Stimulated activated CD4-positive, alpha-beta T cell treated with anti-CD3 and anti-CD28 coated beads, Interleukin-12 subunit alpha, Interleukin-12 subunit beta, amount 100 ng/mL, for 4 hours (primary cell): ENCODE data around the gene MEOX1.
A peak's percentile ranks its signal among the peaks of the same experiment; 100 is the strongest.

Source experiments
- DNase-seq: peaks from one replicate; pipeline ENCODE4 v3.0.0-alpha.2; 2020

Gene MEOX1

DNA sequence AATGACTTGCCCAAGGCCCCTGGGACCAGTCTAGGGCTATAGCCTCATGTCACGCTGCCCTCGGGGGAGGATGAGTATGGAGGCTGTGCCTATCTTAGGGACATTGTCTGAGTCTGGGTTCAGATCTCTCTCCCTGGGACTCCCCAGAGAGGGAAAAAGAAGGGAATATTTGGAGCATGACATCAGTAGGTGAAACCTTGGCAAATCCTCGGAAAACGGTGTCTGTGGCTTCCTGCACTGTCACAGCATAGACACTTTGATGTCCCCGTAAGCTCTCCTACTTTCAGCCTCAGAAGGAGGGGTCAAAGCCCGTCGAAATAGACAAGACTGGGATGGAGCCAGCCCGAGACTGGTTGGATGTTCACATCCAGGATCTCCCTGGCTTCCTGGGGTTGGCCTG is 11.3 kb downstream of the MEOX1 start:
- DNase-seq = no peak

DNA sequence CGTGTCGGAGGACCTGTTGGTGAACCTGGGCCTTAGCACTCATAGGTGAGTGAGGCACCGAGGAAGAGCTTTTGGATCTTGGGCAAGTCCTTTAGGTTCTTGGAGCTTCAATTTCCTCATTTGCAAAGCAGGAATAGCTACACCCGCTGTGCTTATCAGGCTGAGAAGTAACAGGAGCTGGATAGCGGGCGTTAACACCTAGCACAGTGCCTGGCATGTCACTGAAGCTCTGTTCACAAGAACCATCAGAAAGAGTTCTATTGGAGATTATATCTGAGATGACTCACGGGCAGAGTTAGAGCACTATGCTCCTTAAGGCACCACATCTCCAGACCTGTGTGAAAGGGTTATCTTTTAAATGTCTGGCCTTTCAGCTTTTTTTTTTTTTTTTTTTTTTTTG is 12.8 kb downstream of the MEOX1 start:
- no peak for DNase-seq

DNA sequence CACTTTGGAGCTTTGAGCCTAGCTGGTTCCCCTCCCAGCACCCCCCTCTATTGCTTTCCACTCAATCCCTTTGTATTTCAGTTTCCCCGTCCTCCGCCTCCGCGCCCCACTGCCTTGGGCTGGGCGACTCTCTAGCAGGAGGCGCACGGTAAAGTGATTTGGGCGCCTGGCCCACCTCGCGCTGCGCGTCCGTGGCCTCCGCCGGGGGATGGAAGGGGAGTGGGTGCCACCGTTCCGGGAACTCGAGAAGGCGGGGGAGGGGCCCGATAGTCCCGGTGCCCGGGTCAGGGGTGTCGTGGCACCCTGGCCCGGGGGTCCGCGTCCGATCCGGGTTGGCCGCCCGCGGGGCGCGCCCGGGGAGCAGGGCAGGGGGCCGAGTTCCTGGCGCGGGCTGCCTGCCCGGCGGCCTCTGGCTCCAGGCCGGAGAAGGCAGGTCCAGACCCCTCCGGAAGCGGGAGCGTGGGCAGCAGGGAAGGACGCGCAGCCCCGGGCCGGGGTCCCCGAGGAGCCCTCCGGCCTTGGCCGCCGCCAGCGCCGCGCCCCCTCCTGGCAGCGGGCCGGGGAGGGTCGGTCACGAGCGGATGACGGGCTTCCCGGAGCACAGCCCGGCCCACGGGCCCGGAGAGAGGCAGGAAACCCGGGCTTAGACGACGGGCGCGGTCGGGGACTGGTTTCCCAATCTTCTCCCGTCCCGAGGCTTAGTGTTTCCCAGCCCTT is 15.8 kb downstream of the MEOX1 start:
- peak; percentile 15 for DNase-seq

DNA sequence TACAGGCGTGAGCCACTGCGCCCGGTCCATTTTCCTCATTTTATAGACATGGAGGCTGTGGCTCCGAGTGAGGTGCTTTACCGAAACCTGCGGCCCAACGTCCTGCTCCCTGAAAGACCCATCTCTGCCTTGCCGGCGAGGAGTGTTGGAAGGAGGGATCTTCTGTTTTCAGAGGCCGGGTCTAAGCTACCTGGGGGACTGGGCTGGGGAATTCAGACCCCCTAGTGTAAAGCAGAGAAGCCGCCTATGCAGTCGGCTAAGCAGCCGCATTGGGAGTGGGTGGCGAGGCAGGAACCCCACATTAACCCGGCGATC is 16.3 kb downstream of the MEOX1 start:
- DNase-seq = no peak

DNA sequence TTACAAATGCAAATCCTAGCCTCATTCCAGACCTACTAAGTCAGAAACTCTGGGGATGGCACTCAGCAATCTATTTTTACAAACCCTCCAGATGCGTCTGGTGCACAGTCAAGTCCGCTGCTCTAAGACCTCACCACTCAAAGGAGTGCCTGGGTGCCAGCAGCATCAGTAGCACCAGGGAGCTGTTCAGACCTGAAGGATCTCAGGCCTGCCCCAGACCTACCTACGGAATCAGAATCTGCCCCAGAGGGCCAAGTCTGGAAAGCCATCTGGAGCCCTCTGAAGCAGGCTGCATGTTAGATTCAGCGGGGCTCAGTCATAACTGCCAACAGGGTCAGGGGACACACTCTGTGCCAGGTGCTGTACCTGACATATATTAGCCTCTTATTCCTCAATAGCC is 17.6 kb downstream of the MEOX1 start:
- DNase-seq = no peak

DNA sequence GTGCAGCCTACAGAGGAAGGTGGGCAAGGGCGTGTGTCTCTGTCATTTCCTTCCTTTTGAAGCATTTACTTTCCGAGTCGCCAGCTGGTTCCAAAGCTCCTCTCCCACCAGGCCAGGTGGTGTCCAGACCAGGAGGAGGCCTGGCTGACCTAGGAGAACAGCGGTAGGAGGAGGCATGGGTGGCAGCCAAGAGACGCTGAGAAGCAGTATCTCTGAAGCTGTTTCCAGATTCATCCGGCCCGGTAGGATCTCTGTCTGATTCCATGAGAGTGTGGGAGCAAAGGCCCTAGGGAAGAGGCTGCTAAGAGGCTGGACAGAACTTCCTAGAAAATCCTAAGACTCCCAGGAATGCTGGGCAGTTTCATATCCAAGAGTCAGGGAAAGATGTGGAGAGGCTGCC is 20.3 kb downstream of the MEOX1 start:
- no peak for DNase-seq

DNA sequence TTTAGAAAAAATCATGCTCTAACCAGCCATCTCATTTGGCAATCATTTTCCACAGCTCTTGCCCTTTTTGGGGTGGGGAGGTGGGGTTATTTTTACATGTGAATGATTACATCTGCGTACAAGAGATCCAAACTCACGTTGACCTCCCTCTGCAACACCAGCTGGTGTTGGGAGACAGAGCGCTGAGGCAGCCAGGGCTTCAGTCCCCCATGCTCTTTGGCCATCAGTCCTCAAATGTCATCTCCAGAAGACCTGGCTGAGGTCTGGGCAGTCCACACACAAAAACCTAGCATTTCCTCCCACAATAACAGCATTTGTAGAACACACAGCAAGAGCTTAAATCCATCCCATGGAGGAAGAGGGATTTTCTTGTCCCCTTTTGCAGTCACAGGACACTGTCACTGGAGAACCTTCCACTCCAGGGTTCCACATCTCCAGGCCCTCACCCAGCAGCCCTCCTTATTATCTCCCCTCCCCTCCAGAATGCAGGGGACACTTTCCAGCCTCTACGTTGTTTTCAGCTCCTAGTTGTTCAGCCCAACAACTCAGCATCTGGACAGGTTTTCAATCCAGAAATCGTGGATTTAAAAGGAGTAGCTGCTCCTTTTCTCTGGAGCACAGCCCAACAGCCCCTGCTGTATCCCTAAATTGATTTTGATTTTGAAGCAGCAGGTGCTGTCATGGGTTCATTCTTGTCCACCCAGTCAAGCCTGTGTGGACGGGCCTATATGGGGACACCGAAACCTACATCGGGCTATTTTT is 21.1 kb downstream of the MEOX1 start:
- DNase-seq = no peak

DNA sequence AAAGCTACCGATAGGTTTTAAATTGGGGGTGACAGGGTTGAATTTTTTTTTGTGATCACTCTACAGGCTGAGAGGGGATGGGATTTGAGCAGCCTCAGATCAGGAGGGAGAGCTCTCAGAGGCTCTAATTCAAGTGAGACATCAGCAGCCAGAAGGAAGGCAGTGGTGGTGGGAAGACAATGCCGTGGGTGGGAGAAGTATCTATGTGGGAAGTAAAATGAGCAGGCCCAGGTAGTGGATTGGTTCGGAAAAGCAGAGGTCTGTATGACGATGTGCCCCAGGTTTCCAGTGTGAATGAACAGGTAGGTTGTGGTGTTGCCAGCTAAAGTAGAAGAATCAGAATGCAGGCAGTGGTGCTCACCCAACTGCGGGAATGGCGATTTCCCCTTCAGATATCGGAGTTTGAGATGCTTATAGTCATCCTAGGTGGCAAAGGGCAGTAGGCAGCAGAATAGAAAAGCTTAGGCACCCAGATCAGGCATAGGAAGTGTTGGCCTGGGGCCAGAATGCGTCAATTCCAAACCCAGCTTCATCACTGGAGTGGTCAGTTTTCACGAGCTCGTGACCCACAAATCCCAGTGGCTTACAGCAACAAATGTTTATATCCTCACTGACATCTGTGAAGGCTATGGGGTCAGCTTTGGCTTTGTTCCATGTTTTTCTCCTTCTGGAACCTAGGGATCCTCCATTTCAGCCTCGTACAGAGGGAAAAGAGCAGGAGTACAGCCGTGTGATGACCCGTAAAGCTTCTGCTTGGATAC is 24.0 kb downstream of the MEOX1 start:
- no peak for DNase-seq

DNA sequence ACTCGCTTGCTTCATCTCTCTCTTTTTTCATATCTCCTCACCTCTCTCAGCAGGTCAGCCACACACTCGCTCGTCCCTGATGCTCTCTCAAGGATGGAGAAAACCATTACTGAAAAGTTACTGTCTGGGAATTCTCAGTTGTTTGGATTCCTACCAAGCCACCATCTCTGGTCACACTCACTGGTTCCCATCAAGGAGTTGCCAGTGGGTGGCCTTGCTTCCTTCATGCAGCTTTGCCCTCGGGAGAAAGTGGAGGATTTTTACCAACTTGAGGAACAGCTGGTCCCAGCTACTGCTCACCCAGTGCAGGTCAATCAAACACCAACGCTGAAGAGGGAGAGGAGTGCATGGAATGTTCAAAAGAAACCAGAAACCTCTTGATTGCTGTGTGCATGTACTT is 25.3 kb downstream of the MEOX1 start:
- DNase-seq = no peak

DNA sequence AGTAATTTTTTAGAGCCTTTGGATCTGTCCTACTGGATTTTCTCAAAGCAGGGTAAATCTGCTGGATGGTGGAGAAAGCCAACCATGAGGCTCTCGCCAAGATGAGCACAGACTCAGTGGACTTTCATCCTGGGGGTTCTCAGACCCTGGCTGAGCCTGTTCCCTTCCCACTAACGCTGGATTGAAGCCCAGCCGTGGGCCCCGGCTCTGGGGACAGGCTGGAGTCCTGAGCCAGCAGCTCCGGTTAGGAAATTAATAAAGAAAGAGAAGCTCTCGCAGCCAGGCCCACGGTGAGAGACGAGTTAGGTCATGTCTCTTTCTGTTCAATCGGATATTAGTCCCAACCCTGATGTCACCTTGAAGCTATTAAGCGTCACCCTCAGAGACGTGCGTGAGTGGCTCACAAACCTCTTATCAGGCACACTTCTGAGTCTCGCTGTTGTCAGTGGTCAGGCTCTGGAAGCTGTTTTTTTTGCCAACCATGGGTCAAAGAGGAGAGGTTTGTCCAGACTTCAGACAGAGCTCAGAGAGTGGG is 27.1 kb downstream of the MEOX1 start:
- DNase-seq = no peak

DNA sequence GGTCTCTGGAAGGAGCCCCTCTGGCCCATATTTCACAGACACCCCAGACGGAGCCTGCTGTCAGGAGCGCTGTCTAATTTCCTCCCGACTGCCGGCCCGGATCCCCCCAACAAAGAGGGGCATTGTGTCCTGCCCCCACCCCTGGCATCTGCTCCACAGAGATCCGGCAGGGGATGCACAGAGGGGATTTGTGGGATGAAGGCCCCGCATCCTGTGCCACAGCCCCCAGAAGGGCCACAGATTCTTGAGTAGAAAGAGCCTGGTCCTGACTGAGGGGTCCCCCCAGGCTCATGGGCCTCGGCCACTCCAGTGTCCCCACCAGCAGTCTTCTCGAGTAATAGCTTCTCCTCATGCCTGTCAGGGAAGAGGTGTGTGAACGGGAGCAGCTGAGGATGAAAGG is 29.5 kb downstream of the MEOX1 start:
- DNase-seq = no peak

DNA sequence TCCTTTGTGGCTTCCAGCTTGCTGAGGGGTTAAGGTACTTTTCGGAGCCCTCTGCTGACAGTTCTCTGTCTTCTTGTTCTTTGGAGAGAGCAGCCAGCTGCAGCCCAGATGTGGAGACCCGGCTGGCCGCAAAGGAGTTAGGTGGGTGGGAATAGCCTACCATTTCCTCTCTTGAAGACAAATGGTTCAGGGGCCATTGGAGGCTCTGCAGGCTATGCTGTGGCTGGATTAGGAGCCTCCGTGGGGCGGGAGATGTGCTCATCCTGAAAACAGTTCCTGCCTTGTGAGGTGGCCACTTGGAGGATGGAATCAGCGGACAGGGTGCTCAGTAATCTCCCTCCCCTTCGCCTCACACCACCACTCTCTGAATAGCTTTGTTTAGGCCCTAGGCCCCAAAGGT is 30.3 kb downstream of the MEOX1 start:
- no peak for DNase-seq

DNA sequence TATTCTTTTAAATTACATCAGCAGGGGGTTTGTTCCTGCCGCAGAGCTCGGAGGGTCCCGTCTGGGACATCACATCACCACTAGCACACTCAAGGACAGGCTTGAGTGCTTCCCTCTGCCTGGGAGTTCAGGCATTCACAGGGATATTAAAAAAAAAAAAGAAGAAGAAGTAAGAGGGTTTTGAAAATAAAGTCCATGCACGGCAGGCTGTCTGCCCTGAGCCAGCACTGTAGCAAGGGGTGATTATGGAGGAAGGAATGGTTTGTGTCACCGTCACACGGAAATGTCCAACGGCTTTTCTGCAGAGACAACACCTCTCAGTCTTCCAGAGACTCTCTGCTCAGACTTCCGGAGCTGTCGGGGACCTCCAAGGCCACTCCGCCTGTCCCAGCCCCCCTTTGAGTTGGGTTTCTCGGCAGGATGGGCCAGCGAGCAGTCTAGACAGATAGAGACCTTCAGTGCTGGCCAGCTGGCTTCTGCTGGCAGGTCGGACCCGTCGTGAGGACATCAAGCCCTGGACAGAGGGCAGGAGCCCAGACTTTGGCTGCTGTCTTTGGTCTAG is 33.6 kb downstream of the MEOX1 start:
- DNase-seq = no peak

DNA sequence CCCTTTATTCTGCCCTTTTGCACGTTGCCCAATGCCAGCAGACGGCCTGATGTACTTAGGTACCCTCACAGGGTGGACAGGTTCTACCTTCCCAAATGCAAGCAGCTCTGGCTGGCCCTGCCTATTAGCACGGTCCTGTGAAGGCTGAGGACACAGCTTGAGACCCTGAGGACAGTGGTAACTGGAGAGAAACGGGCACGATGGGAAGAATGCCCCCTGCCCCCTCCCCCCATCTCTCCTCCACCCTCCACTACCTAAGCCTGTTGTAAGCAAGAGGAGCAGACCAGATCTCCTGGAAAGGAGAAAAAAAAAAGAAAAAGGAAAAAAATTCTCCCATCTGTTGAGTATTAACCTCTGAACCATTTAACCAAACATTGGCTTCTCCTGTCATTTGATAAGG is 34.1 kb downstream of the MEOX1 start:
- no peak for DNase-seq

DNA sequence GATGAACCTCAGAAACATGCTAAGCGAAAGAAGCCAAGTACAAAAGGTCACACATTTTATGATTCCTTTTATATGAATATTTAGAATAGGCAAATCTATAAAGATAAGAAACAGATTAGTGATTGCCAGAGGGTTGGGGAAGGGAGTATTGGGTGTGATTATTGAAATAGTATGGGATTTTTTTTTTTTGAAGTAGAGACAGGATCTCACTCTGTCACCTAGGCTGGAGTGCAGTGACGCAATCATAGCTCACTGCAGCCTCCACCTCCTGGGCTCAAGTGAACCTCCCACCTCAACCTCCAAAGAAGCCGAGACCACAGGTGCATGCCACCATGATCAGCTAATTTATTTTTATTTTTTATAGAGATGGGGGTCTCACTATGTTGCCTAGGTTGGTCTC is 35.7 kb downstream of the MEOX1 start:
- DNase-seq = no peak

DNA sequence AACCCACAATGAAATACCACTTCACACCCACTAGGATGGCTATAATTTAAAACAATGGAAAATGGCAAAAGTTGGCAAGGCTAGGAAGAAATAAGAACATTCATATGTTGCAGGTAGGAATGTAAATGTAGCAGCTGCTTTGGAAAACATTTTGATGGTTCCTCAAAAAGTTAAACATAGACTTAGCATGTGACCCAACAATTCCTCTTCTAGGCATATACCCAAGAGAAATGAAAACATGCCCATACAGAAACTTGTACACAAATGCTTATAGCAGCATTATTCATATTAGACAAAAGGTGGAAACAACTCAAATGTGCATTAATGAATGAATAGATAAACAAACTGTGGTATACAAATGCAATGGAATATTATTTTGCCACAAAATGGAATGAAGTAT is 36.1 kb downstream of the MEOX1 start:
- no peak for DNase-seq

DNA sequence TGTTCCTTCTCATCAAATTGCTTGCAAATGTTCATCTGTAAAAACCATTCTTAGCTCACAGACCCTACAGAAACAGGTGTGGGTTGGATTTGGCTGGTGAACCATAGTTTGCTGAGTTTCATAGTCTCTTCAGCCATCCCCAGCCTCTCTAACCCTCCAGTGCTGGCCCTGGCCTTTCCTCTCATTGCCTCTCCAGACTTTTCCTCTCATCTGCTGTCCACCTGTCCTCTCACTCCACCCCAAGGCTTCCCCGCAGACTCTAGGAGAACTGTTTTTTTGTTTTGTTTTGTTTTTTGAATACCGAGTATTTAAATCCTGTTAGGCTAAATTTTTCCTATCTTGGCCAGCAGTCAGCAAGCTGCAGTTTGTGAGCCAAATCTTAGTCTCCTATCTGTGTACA is 41.1 kb downstream of the MEOX1 start:
- no peak for DNase-seq

DNA sequence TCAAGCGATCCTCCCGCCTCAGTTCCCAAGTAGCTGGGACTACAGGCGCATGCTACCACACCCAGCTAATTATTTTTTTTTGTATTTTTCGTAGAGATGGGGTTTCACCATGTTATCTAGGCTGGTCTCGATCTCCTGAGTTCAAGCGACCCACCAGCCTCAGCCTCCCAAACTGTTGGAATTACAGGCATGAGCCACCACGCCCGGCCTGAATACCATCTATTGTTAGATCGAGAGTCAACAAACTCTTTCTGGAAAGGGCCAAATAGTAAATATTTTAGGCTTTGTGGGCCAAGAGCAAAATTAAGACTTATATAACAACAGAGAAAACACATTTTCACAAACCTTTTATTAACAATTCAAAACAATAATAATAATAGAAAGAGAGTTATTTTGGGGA is 41.6 kb downstream of the MEOX1 start:
- DNase-seq = no peak

DNA sequence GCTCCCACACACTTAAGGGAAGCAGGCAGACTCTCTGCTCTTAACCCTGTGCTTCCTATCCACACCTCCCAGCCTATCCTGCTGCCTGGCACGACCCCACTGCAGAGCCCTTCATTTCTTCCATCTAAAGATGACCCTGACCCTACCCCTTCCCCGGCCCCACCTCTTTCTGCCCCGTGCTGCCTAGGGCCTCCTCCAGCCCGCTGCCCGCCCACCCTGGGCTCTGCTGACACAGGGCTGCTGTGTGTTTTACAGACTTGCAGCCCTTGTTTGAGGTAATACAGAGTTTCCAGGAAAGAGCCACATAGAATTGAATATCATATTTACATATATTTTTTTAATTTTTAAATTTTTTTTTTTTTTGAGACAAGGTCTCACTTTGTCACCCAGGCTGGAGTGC is 42.0 kb downstream of the MEOX1 start:
- no peak for DNase-seq

DNA sequence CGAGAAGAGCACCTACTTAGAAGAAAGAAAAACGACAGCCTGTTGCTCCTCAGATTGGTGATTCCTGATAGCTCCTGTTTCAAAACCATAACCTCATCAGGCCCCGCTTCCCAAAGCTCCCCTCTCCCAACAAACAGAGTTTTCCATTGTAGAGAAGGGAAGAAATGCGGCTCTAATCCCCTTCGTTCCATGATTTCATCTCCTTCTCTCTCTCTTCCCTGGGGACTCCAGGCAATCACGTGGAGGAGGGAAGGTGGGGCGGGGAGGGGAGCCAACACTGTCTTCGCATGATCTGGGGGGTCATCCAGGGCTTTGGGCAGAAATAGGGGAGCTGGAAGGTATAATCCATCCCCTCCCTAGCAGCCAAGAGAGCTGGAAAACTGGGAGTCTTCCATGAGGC is 43.4 kb downstream of the MEOX1 start:
- no peak for DNase-seq

DNA sequence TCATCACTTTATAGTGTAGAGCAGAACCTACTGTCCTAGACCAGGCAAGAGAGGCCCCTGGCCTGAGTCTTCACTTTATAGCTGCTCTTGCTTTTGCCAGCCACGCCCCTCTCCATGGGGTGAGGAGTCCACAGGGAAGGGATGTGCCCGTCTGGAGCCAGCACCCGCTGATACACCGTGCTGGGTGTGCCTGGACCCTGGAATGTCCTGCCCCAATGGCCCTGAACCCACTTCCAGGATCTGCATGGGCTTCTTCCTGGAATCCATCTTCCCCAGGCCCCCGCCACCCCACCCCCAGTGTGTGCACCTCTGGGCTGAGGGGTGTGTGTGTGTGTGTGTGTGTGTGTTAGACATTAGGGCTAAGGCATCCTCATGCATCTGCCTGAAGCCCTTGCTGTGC is 44.9 kb downstream of the MEOX1 start:
- no peak for DNase-seq

DNA sequence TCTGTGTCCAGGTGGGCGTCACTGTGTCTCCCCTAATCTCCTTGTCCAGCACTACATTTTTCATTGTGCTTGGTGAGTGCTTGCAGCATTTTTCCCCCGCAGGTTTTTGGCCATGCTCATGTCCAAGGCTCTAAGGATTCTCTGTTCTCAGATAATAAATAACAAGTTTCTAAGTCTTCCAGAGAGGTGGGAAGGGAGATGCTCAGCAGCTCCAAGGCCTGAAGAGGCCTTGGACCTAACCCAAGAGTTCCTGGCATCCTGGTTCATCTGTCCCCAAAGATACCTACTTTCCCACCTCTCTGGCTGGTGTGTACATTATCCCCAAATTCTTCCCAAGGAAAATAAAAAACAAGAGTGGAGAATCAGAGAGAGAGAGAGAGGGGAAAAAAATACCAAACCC is 45.3 kb downstream of the MEOX1 start:
- no peak for DNase-seq

DNA sequence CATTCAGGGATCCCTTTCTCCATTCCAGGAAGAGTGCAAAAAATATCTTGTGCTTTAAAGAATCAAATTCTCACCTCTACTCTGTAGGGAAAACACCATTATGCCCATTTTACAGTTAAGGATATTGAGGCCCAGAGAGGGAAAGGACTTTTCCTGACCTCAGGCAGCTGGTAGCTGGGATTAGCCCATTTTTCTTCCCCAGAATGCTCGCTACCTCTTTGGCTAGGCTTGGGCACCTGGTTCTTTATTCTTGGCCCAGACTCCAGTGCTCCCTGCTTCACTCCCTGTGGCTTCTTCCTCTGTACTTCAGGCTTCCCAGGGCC is 45.7 kb downstream of the MEOX1 start:
- DNase-seq = no peak
